ENCODE data around the gene UROD. TPM values are rescaled to one million over a fixed set of nuclear protein-coding genes. Genes with fewer than 3 reads are reported as not detected.
A peak's percentile ranks its signal among the peaks of the same experiment; 100 is the strongest.
"Not testable (repeated sequence)": the region's sequence is repeated elsewhere in the genome, so short reads cannot be mapped to it uniquely, and the experiment has no call there.

UROD gene
- polyA plus RNA-seq (ENCODE audit: insufficient read length): 104 TPM
- long read RNA-seq, donor 1, transcript UROD-210 (2 exons, 524 nt): minor isoform, 27 of 79 reads
- long read RNA-seq, donor 1, transcript UROD-201 (10 exons, 1,300 nt): major isoform, 32 of 79 reads
- long read RNA-seq, donor 1, partial matches to known transcripts: 12 of 79 reads
- long read RNA-seq, donor 1, other reads (novel, unspliced or antisense): 5 of 79 reads
- long read RNA-seq, donor 2, transcript UROD-210 (2 exons, 524 nt): minor isoform, 17 of 68 reads
- long read RNA-seq, donor 2, transcript UROD-201 (10 exons, 1,300 nt): major isoform, 36 of 68 reads
- long read RNA-seq, donor 2, partial matches to known transcripts: 11 of 68 reads
- long read RNA-seq, donor 2, other reads (novel, unspliced or antisense): 0 of 68 reads
- long read RNA-seq, donor 3, transcript UROD-210 (2 exons, 524 nt): major isoform, 41 of 79 reads
- long read RNA-seq, donor 3, transcript UROD-201 (10 exons, 1,300 nt): minor isoform, 23 of 79 reads
- long read RNA-seq, donor 3, partial matches to known transcripts: 13 of 79 reads
- long read RNA-seq, donor 3, other reads (novel, unspliced or antisense): 0 of 79 reads
- long read RNA-seq, donor 4, transcript UROD-210 (2 exons, 524 nt): major isoform, 16 of 26 reads
- long read RNA-seq, donor 4, partial matches to known transcripts: 5 of 26 reads
- long read RNA-seq, donor 4, other reads (novel, unspliced or antisense): 0 of 26 reads
- long read RNA-seq, donor 5, transcript UROD-212 (4 exons, 934 nt): minor isoform, 5 of 173 reads
- long read RNA-seq, donor 5, transcript UROD-201 (10 exons, 1,300 nt): major isoform, 70 of 173 reads
- long read RNA-seq, donor 5, transcript UROD-210 (2 exons, 524 nt): minor isoform, 67 of 173 reads
- long read RNA-seq, donor 5, partial matches to known transcripts: 22 of 173 reads
- long read RNA-seq, donor 5, other reads (novel, unspliced or antisense): 6 of 173 reads
- long read RNA-seq, donor 6, transcript UROD-201 (10 exons, 1,300 nt): major isoform, 47 of 101 reads
- long read RNA-seq, donor 6, transcript UROD-210 (2 exons, 524 nt): minor isoform, 39 of 101 reads
- long read RNA-seq, donor 6, partial matches to known transcripts: 12 of 101 reads
- long read RNA-seq, donor 6, other reads (novel, unspliced or antisense): 0 of 101 reads
- long read RNA-seq, donor 7, transcript UROD-210 (2 exons, 524 nt): minor isoform, 39 of 156 reads
- long read RNA-seq, donor 7, transcript UROD-212 (4 exons, 934 nt): minor isoform, 5 of 156 reads
- long read RNA-seq, donor 7, transcript UROD-201 (10 exons, 1,300 nt): major isoform, 64 of 156 reads
- long read RNA-seq, donor 7, partial matches to known transcripts: 39 of 156 reads
- long read RNA-seq, donor 7, other reads (novel, unspliced or antisense): 7 of 156 reads
- long read RNA-seq, donor 8, transcript UROD-210 (2 exons, 524 nt): major isoform, 17 of 31 reads
- long read RNA-seq, donor 8, transcript UROD-201 (10 exons, 1,300 nt): minor isoform, 14 of 31 reads
- long read RNA-seq, donor 8, partial matches to known transcripts: 0 of 31 reads
- long read RNA-seq, donor 8, other reads (novel, unspliced or antisense): 0 of 31 reads

DNA sequence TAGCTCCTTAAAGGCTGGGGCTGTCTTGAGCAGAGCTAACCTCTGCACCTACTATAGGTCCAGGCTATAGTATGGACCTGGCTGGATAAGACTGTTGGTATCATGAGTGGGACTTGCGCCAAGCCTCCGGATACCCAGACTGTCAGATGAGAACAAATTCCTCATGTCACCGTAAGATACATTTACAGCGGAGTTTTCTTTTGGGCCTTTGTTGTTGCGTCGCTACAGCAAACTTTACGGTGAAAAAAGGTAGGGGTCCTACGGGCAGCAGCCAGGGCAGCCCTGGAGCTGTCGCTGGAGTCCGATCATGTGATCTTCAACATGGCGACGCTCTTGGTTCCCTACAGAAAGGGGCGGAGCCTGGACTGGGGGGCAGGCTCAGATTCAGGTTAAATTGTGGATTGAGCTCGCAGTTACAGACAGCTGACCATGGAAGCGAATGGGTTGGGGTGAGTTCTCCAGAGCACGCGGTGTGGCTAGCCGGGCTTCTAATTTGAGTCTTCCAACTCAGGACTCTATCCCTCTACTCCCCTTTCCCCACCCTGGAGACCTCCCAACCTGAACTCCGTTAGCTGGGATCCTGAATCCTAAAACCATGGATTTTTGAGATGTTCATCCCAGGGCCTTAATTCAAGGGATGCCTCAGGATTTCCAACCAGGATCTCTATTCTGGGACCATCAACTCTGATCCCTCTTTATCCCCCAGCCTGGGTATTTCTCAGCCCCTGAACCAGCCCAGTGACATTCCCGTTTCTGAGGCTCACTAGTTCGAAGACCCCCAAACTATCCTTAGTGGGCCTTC, at the start of gene UROD:
TSS of gene UROD (plus strand) at position 418 of the 802 bp plus-strand sequence. CDS start at position 430, 12 bp downstream.
- peak; percentile 94 for DNase-seq

DNA sequence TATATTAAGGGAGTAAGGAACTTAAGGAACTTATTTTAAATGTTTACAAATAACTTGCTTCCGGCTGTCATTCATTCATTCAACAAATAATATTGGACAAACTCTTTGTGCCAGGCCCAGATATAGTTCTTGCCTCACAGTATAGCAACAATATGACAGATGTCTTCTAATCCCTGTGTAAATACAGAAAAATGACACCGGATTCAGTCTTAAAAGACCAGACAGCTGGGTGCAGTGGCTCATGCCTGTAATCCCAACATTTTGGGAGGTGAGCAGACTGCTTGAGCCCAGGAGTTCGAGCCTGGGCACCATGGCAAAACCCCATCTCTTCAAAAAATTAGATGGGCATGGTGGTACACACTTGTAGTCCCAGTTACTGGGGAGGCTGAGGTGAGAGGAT, 49.3 kb upstream of the UROD start:
- no peak for DNase-seq

DNA sequence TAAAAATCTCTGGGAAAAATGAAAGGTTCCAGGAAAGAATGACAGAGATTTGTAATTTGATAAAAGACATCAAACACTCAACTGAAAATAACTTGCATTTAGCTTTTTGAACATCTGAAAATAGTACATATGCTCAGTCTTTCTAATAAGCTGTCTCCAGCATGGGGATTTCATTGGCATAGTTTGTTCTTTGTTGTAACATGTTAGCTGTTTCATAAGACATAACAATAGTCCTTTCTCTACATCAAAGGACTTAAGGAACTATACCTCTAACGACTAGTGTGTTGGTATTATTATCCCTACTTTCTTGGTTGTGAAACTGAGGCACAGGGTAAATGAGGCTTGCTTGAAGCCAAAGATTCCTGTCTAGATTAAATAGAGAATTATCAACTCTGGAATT, 47.7 kb upstream of the UROD start:
- DNase-seq: no peak

DNA sequence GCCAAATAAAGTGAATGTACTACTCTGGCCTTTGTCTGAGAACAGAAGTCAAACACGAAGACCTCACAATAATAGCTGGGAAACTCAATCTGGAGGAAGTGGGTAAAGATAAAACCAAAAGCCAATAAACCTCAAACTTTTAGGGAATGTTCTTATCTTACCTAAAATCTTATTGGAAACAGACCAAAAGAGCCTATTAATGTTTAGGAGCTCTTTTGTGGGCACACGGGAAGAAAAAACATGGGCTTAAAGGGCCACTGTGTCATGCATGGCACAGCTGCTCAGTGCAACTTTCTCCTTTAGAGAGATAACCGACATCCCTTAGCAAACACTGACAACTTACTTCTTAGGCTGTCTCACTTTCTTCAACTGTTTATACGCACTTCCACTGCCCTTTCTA, 41.7 kb upstream of the UROD start:
- DNase-seq: no peak

DNA sequence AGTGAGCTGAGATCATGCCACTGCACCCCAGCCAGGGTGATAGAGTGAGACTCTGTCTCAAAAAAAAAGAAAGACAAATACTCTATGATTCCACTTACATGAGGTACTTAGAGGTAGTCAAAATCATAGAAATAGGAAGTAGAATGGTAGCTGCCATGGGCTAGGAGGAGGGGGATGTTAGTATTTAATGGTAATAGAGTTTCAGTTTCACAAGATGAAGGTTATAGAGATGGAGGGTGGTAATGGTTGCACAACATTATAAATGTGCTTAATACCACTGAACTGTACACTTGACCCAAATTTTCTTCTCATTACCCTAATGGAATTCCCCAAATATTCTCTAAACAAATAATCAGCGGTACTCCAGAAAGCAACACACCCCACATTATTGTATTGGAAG, 38.4 kb upstream of the UROD start:
- DNase-seq: no peak

GRCh38 chr1:44976252-44976651, 35.8 kb upstream of the UROD start:
- DNase-seq: no peak

DNA sequence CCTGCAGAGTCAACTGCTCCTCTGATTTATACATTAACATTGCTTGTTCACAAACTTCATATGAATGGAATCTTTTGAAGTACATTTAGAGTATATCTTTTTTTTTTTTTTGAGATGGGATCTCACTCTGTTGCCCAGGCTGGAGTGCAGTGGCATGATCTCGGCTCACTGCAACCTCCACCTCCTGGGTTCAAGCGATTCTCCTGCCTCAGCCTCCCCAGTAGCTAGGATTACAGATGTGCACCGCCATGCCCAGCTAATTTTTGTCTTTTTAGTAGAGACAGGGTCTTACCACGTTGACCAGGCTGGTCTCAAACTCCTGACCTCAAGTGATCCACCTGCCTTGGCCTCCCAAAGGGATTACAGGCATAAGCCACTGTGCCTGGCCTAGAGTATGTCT, 34.7 kb upstream of the UROD start:
- not testable (repeated sequence) for DNase-seq

DNA sequence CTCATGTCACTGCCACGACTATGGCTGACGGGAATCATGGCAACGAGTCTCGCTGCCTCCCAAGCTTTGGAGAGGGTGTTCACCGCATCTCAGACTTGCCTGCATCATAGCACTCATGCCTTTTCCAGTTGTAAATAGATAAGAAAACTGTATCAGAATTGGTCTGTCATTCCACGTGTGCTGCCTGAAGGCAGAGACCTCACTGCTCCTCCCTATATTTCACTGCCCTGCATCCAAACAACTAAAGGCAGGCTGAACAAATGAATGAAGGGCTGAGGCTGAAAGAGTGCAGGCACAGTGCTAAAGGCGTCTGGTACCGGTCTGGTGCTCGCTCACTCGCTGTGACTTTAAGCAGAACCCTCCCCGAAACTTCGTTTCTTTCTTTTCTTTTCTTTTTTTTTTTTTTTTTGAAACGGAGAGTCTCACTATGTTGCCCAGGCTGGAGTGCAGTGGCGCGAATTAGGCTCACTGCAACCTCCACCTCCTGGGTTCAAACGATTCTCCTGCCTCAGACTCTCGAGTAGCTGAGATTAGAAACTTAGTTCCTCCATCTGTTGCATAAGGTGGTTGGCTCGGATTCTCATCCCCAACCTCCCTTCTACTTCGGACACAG, 26.2 kb upstream of the UROD start:
- DNase-seq: no peak

DNA sequence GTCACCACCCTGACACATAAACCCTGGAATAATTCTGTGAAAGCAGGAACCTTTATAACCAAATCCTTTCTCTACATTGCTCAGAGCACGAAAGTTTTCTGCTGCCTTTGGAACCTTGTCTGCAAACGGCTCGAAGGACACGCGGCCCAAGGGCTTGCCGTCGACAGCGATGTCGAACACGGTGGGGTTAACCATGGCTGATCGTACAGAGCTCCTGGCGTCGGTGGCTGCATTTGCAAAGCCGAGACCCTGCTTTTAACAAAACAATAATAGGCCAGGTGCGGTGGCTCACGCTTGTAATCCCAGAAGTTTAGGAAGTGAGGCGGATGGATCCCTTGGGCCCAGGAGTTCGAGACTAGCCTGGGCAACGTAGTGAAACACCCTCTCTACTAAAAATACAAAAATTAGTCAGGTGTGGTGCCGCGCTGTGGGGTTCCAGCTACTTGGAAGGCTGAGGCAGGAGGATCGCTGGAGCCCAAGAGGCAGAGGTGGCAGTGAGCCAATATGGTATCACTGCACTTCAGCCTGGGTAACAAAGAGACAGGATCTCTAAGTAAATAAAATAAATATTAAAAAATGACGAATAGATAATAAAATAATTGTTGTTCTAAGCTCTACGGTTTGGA, 23.4 kb upstream of the UROD start:
- no peak for DNase-seq

DNA sequence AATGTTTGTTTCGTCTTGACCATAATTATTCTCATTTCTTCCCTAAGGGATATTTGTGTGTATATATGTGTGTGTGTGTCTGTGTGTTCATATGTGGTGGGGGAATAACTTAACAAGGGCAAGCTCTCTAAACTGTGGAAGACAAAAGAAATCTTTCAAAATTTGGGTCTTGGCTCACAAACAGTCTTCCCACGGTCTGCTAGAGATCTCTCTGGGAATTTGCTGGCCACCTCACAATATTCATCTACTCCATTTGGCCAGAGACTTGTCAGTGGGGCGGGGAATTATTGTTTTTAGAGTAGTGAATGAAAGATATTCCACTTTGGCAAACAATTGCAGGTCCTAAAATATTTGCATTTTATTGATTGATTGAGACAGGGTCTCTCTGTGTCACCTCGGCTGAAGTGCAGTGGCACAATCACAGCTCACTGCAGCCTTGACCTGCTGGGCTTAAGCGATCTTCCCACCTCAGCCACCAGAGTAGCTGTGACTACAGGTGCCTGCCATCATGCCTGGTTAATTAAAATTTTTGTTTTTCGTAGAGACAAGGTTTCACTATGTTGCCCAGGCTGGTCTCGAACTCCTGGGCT, 17.6 kb upstream of the UROD start:
- no peak for DNase-seq

GRCh38 chr1:44995467-44996238, 16.4 kb upstream of the UROD start:
- no peak for DNase-seq

DNA sequence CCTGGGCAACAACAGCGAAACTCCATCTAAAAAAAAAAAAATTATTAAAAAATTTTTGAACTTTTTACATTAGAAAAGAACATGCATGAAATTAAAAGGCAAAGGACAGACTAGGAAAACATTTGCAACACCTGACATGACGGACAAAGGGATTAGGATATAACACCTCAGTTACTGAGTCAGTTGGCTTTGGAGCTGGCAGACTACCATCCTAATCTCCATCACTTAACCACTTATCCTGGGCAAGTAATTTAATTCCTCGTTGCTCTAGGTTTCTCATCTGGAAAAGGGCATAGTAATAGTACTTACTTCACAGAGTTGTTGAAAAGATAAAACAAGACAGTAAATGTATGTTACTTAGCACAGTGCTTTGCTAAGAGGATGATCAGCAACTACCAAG, 12.8 kb upstream of the UROD start:
- DNase-seq: no peak

GRCh38 chr1:45001011-45001481, 11.0 kb upstream of the UROD start:
- DNase-seq: no peak

- not testable (repeated sequence) for DNase-seq
These were observed 10.5 kb upstream of the UROD start for GRCh38 chr1:45001576-45001975.

- no peak for DNase-seq
These were observed 9.1 kb upstream of the UROD start for GRCh38 chr1:45002650-45003645.

- no peak for DNase-seq
These were observed 8.3 kb upstream of the UROD start for GRCh38 chr1:45003741-45004140.

DNA sequence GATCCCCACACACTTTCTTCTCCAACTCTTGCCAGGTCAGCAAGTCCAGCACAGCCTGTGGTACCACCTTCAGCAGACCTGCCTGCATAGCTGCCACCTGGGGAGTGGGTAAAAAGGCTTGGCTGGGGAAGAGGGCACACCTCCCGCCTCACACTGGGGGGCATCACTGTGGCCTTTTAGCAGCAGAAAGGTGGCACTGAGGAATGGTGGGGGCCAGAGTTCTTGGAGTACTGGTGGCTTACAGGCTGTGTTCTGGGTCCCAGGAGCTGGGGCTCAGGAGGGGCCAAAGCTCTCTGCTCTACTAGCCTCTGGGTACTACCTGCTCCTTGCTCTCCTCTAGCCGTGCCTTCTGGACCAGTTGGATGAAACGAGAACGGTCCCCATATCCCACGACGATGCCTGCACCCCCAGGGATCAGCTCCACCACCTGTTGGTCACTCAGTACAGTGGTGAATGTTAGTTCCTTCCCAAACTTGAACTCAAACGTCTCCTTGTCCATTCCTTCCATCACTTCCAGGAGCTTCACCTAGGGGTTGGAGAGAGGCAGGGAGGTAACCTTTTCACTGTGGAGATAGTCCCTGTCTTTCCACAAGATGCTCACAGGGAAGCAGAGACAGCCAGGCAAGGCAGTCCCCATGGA, 7.7 kb upstream of the UROD start:
- DNase-seq: no peak
